NCI-H1694 (cell line): ENCODE results near the gene SYT12.

ENCODE experiments used
- DNase-seq: peaks from one replicate; lab custom pipeline; 2025; lab: John Stamatoyannopoulos, UW

The SYT12 gene

GRCh38 chr11:67030976-67031375 lies 8.0 kb downstream of the SYT12 start:
- no peak for DNase-seq

- no peak for DNase-seq
Measured at GRCh38 chr11:67031791-67032561, 9.0 kb downstream of the SYT12 start.

GRCh38 chr11:67032830-67033551 lies 10.1 kb downstream of the SYT12 start:
- DNase-seq = no peak

- no peak for DNase-seq
Measured at GRCh38 chr11:67033661-67034166, 10.8 kb downstream of the SYT12 start.

- no peak for DNase-seq
Measured at GRCh38 chr11:67034350-67034749, 11.4 kb downstream of the SYT12 start.

GRCh38 chr11:67040147-67040546 lies 17.2 kb downstream of the SYT12 start:
- no peak for DNase-seq

- no peak for DNase-seq
Measured at GRCh38 chr11:67041602-67042001, 18.7 kb downstream of the SYT12 start.

- DNase-seq = no peak
Measured at GRCh38 chr11:67043572-67044349, 20.8 kb downstream of the SYT12 start.

- DNase-seq = no peak
Measured at GRCh38 chr11:67044496-67044895, 21.6 kb downstream of the SYT12 start.

GRCh38 chr11:67045314-67045713 lies 22.4 kb downstream of the SYT12 start:
- DNase-seq = no peak

GRCh38 chr11:67048515-67049130 lies 25.7 kb downstream of the SYT12 start:
- no peak for DNase-seq

GRCh38 chr11:67050139-67050538 lies 27.2 kb downstream of the SYT12 start:
- no peak for DNase-seq

GRCh38 chr11:67051180-67051893 lies 28.4 kb downstream of the SYT12 start:
- no peak for DNase-seq

GRCh38 chr11:67051945-67052488 lies 29.1 kb downstream of the SYT12 start:
- no peak for DNase-seq

GRCh38 chr11:67052891-67053290 lies 30.0 kb downstream of the SYT12 start:
- no peak for DNase-seq

- DNase-seq = peak; percentile 23
Measured at GRCh38 chr11:67053896-67054329, 31.0 kb downstream of the SYT12 start.

GRCh38 chr11:67054346-67054835 lies 31.5 kb downstream of the SYT12 start:
- no peak for DNase-seq

GRCh38 chr11:67054836-67055523 lies 32.0 kb downstream of the SYT12 start:
- DNase-seq = no peak

- DNase-seq = no peak
Measured at GRCh38 chr11:67055812-67056211, 32.9 kb downstream of the SYT12 start.
